CD4-positive, alpha-beta T cell treated with Interleukin-17A for 1 hour (primary cell): Measurements from ENCODE around the gene LETMD1.
"Not testable (repeated sequence)": the region's sequence is repeated elsewhere in the genome, so short reads cannot be mapped to it uniquely, and the experiment has no call there.

Experiments used
- DNase-seq: peaks from one replicate; pipeline ENCODE4 v3.0.0-alpha.2; 2020

LETMD1 gene

DNA sequence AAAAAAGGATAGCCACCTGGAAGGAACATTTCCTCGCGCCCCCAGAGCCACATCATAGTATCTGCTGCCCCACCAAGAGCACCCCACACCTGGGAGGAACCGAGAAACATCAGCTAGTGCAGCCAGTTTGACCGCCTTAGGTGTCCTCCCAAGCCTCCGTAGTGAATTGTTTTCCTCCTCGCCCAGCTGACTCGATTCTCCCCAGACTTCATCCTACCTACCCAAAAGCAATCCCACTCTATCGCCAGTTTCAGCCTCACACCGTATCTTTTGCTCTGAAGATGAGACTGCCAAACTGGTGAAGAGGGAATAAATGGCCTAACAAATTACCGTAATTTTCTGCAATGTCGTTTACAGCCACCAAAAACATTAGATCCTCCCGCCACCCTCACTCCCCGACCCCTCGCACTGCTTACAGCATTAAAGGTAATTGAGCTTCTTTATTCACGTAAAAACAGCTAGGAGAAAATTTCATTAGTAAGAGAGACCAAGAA is 20.7 kb upstream of the LETMD1 start:
- no peak for DNase-seq

- peak; percentile 38 for DNase-seq
Measured at GRCh38 chr12:51028126-51028812, 19.9 kb upstream of the LETMD1 start.

DNA sequence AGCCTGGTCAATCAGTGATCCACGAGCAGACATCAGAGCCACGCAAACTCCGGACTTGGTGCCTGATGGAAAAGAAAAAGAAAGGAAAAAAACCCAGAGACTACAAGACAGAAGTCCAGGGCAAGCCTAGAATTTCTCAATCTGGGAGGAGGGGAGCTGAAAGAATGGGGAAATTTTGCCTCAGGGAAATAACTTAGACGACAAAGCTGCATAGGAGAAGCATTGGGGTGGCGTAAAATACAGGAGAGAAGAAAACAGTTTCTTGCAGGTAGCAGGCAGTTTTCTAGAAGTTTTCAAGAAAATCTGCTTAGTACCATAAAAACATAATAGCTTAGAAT is 19.3 kb upstream of the LETMD1 start:
- no peak for DNase-seq

- DNase-seq = no peak
Measured at GRCh38 chr12:51033048-51033447, 15.1 kb upstream of the LETMD1 start.

DNA sequence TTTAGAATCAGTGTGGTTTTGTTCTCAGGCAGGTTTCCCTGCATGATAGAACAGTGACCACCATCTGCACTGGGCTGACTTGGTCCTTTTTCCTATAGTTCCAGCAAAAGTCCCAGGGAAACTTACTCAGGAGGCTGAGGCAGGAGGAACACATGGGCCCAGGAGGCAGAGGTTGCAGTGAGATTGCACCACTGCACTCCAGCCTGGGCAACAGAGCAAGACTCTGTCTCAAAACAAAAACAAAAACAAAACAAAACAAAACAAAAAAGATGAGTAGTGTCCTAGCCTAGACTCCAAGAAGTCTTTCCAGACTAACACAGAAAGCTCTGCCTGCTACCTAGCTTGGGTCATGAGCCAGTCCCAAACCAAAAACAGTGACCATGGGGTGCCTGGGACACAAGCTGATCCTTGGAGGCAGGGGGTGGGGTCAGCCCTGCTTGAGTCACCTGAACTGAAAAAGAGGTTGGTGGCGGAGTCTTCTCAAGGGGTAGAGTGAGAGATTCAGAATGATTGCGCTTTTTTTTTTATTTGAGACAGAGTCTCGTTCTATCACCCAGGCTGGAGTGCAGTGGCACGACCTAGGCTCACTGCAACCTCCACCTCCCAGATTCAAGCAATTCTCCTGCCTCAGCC is 14.6 kb upstream of the LETMD1 start:
- DNase-seq = no peak

DNA sequence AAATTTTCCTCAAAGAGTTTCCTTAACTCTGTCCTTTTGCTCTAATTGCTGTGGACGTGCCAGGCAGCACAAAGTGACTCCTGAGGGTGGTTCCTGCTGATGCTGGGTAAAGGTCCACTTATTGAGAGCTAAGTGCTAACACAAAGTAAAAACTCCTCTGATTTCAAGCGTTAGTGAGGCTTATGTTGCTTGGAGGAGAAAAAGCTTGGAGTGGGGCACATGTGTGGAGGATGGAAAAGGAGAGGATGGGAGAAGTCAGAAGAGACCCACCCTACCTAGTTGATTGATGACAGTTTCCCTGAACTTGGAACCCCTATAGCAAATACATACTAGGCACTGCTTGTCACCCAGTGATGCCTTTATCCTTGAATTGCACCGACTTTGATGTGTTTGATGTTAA is 11.8 kb upstream of the LETMD1 start:
- DNase-seq = no peak

- peak; percentile 58 for DNase-seq
Measured at GRCh38 chr12:51048661-51049251, 629 bp downstream of the LETMD1 start.

DNA sequence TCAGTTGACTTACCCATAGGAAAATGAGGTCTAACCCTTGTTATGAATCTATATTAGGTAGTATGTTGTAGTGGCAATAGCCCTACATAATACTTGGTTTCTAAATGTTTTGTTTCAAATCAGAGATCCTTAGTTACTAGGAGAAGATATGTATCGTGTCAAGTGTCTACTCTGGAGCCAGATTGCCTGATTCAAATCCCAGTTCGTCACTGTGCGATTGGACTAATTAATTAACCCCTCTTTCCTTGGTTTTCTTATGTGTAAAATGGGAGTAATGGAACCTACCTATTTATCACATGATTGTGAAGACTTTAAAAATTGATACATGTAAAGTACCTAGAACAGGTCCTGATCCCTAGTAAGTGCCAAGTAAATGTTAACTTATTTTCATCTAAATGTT is 1.4 kb downstream of the LETMD1 start:
- no peak for DNase-seq

DNA sequence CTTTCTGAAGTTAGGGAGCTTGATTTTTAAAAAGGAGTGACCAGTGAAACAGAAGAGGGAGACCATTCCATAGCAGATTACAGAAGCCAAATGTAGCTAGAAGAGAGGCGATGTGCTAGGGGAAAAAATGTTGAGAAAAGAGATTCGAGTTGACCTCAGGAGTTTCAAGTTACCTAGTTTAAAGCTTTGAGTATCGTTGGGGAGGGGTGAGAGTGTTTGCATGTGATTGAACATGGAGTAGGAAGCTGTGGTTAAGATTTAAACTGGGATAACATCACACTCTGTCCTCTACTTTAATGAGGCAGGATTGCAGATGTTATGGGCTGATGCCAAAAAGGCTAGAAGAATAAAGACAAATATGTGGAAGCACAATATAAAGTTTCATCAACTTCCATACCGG is 3.7 kb downstream of the LETMD1 start:
- DNase-seq = no peak

GRCh38 chr12:51055060-51055459 is 6.9 kb downstream of the LETMD1 start:
- DNase-seq = no peak

GRCh38 chr12:51056242-51056641 is 8.1 kb downstream of the LETMD1 start:
- no peak for DNase-seq

GRCh38 chr12:51059086-51059485 is 11.0 kb downstream of the LETMD1 start:
- no peak for DNase-seq

DNA sequence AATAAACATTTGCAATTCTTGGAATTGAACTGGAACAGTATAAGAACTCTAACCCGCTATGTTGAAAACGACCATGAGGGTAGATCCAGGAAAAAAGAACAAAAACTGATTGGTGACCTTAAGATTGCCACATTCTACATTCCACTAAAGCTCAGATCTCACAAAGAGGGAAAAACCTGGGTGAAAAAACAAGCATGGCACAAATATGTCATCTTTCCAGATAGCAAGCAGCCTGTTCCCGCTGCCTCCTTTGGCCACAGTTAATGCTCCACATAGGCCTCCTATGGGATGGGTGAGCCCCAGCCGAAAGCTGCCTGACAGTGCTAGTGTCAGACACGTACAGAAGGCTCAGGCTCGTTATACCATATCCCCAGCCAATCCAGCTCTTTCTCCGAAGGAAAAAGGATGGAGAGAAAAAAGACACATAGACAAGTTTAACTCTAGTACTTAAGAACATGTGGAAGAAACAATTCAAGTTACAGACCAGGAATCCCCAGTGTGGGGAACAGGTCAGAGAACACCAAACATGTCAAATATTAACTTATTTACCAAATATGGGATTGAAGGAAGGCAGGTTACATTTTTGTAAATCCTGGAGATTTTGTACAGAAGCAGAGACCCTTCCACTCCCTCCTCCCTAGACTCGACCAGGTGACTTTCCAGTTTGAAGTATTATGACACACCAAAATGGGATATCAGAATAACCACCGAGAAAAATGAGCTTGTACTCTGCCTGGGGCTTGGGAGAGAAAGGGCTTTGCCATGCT is 14.7 kb downstream of the LETMD1 start:
- no peak for DNase-seq

- no peak for DNase-seq
Measured at GRCh38 chr12:51065530-51065929, 17.4 kb downstream of the LETMD1 start.

DNA sequence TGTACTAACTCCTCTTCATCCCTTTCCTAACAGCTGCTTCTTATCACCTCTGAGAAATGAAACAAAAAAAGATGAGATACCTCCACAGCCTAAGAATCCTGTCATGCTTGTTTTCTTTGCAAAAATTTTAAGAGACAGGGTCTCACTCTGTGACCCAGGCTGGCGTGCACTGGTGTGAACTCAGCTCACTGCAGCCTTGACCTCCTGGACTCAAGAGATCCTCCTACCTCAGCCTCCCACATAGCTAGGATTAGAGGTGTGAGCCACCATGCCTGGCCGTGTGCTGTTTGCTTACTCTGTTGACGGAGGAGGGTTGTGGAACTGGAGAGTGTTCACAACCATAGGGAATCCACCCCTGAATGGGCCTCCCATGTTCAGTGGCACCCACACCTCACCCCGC is 19.1 kb downstream of the LETMD1 start:
- DNase-seq = no peak

- DNase-seq = no peak
Measured at GRCh38 chr12:51067771-51068170, 19.6 kb downstream of the LETMD1 start.

DNA sequence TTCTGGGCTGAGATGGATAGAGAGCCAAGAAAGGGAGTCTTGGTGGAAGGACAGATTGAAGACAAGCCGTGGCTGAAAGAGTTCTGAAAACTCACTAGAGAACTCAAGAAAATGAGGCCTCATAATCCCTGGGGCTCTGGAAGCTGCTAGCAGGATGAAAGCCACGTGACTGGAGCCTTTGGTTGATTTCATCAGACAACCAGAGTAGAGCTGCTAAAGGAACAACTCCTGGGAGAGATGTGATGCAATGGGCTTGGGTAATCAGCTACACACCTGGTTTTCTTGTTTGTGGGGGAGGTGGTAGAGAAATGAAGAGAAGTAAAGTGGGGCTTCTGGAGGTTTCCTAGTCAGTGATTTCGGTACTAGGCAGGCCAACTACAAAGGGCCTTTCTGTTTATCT is 21.9 kb downstream of the LETMD1 start:
- no peak for DNase-seq

DNA sequence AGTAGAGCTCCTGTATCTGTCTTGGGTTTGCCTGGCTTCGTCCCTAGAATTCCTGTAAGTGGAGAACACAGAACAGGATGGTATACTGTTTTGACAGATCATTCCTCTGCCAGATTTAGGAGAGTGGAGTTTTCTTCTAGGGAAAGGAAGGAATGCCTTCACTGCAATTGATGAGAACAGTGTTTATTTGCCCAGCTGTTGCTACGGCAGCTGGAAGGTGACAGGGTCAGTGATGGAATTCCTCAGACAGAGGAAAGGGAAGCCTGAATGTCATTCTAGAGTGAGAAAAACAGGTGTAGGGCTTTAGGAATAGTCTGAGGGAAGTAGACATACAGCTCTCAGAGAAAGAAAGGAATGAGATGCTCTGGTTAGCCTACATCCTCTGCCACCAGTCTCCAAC is 23.5 kb downstream of the LETMD1 start:
- no peak for DNase-seq

DNA sequence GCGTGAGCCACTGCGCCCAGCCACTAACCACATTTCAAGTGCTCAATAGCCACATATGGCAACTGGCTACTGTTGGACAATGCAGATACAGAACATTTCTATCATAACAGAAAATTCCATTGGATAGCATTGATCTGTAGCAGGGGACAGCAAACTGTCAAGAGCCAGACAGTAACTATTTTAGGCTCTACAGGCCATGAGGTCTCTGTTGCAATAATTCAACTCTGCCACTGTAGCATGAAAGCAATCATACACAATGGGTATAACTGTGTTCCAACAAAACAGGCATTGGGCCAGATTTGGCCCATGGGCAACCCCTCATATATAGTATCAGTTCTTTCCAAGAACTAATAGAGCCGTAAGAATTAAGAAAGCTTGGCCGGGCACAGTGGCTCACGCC is 27.3 kb downstream of the LETMD1 start:
- DNase-seq = no peak

DNA sequence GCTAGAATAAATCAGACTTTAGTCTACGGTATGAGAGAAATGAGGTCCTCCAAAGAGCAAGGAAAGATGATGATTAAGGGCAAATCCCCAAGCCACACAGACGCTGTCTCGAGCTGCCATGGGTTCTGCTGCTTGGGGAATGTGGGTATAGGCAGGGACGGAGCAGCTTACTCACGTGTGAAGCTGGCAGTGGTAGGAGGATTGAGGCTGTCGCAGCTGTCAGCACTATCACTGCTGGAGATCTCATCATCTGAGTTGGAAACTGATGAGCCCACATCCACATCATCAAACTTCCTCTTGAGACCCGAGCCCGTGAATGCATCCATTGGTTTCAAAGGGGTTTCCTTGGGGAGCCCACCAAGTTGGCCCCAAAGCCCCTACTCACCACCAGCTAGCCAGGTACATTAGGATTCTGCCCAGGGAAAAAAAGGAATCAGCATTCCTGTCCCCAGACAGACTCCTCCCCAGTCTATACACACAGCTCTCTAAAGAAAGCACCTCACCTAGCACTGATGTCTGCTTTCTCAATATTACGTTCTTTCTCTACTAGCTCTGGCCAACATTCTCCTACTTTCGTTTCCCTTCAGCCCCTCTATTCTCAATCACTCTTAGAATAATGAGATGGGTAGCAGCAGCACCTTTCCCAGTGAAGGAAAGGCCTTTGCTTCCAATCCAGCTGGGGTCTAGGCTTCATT is 28.3 kb downstream of the LETMD1 start:
- DNase-seq = no peak

- no peak for DNase-seq
Measured at GRCh38 chr12:51077930-51078329, 29.8 kb downstream of the LETMD1 start.

GRCh38 chr12:51078346-51078745 is 30.2 kb downstream of the LETMD1 start:
- DNase-seq = not testable (repeated sequence)

DNA sequence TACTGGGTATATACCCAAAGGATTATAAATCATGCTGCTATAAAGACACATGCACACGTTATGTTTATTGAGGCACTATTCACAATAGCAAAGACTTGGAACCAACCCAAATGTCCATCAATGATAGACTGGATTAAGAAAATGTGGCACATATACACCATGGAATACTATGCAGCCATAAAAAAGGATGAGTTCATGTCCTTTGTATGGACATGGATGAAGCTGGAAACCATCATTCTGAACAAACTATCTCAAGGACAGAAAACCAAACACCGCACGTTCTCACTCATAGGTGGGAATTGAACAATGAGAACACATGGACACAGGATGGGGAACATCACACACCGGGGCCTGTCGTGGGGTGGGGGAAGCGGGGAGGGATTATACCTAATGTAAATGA is 30.7 kb downstream of the LETMD1 start:
- not testable (repeated sequence) for DNase-seq
